Fibroblast of upper back skin (primary cell): ENCODE data around the gene HOXA1.
"Not testable (repeated sequence)": the region's sequence is repeated elsewhere in the genome, so short reads cannot be mapped to it uniquely, and the experiment has no call there.

Experiments used
- DNase-seq: peaks from one replicate; pipeline ENCODE4 v3.0.0-alpha.2; 2013

The HOXA1 gene

DNA sequence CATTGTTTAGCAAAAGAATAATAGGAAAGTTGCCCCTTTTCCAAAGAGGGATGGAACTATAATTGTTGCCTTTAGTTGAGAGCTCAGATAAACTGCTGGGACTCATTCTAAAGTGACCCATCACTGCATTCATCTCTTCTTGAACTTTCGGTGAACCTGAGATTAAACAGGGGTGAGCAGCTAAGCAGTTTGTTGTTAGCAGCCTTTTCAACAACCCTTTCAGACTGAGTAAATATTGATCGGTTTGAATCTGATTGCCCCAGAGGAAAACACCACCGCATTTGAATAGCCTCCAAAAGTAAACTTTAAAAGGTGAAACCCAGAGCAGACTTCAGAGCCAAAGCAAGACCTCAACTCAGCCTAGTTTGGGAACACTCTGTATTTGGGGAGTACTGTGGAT, 4.7 kb downstream of the HOXA1 start:
- no peak for DNase-seq

DNA sequence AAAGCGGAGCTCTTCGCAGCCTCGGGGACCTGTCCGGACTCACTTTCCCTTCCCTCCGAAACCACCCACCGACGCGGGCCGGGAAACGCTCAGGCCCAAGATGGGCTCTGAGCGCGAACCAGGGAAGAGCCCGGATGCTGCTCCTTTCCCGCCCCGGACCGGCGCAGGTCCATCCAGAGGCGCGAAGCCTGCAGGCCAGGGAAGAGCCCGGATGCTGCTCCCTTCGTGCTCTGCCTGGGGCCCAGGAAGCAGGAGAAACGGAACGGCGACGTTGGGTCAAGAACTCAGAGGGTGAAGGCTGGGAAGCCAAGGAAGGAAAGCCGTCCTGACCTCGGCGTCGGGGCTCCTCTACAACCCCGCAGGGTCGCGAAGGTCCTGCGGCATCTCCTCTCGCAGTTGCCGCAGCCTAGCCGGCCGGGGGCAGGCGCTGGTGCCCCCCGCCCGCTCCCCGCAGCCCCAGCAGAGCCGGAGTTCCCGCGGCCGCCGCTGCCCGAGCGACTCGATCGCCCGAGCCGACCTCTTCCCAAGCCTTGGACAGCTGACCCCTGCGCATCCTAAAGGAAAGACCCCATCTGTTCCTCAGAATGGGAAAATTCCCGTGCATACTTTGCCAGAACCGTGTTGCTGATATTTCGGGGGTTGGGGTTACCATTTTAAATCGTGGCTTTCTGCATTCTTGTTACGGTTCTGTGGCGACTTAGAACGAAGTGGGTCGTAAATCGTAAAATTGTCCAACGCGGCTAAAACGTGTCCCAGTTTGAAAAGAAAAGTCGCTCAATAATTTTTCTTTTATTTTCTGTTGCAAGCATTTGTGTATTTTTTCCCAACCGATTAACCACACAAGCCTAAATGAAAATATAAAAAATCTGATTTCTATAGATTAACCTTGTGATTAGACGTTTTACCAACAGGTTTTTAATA, 7.5 kb downstream of the HOXA1 start:
- no peak for DNase-seq

DNA sequence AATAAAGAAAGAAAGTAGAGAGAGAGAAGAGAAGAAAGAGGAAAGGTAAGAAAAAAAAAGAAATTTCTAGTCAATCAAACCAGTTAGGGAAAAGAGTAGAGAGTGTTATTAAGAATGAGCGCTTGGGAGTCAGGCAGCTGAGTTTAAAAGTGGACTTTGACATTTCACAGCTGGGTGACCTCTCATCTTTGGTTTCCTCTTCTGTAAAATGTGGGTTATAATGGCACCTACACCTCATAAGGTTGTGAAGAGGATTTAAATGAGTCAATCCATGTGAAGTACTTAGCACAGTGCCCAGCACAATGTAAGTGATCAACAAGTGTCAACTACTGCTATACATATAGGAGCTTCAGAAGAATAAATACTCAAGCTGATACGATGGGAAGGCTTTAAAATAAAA, 12.2 kb downstream of the HOXA1 start:
- no peak for DNase-seq

GRCh38 chr7:27082171-27082570, 13.6 kb downstream of the HOXA1 start:
- no peak for DNase-seq

DNA sequence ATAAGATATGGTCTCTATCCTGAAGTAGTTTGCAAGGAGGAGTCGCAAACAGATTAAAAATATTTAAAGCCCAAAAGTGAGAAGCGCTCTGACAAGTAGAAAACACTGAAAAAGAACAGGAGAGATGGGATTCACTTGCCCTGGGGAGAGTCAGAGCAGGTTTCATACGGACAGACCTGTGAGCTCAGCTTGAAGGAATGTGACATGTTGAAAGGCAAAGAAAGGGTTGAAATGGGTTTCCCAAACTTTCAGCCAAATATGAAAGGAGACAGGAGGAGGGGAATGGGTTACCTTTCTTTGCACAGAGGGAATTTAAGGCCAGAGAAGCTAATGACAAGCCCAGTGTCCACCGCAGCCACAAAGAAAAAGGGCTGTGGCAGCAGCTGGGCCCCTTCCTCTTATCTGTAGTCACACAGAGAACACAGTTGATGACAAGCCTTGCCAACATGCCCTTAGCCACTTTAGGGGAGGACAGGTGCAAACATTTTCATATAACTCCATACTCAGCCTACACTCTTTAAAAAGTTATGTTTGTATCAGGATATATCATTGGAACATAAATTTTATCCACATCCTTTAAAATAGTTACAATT, 14.9 kb downstream of the HOXA1 start:
- peak; percentile 42 for DNase-seq

DNA sequence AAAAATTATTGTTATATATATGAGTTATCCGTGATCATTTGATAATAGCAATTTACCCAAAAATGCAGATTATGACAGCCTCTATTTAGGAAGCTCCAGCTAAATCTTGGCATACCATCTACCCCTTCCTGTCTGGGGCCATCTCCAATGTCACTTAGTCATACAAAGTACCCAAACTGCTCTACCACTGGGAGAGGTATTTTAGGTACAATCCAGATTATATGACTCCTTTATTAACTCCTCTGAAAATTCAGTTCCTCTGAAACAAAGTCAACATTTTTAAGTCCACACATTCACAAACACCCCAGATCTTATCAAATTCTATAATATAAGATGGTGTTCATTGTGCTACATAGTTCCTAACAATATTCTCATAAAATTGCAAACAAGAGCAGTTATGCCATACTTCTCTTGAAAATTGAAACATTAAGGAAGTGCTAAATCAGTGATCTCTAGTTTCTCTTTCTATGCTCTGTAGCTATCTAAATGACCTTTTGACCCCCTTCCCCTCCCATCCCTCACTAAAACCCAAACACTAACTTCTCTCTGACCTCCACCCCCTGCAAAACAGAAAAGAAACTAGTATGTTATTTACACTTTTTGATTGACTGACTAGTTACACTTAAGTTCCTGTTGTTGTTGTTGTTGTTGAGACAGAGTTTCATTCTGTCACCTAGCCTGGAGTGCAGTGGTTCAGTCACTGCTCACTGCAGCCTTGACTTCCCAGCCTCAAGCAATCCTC, 16.4 kb downstream of the HOXA1 start:
- no peak for DNase-seq

GRCh38 chr7:27078616-27079233, 17.1 kb downstream of the HOXA1 start:
- no peak for DNase-seq

DNA sequence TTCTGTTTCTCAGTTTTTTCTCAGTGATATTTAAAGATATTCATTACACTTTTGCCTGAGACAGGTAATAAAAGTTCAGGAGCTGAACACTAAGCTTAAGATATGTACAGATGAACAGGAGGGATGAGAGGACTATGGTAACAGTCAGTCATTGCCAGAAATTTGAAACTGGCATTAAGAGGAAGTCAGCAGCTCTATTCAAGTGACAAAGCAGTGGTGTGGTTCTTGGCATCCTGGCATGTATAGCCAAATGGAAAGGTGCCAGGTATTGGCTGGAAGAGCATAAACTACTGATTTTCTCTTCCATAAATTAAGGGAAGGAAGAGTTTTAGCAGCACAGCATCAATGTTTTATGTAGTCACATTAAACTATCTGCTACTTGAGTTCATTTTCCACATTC, 22.7 kb downstream of the HOXA1 start:
- DNase-seq: no peak

- no peak for DNase-seq
Observed at GRCh38 chr7:27071622-27072390, 24.0 kb downstream of the HOXA1 start.

DNA sequence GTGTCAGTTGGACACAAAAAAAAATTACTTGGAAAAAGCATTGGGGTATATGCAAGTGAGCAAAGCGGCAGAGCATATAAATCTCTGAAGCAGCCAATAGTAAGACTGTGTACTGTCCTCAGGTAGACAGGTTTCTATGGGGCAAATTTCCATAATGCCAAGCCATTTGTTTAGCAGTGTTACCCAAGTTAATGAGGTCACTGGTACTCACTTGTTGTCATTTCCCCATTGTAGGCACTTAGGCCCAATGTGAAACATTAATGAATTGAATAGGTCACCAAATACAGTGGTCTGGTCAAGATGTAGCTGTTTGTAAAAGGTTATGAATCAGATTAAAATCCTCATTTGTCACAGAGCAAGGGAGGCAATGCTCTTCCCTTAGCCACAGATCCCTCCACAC, 27.5 kb downstream of the HOXA1 start:
- no peak for DNase-seq

DNA sequence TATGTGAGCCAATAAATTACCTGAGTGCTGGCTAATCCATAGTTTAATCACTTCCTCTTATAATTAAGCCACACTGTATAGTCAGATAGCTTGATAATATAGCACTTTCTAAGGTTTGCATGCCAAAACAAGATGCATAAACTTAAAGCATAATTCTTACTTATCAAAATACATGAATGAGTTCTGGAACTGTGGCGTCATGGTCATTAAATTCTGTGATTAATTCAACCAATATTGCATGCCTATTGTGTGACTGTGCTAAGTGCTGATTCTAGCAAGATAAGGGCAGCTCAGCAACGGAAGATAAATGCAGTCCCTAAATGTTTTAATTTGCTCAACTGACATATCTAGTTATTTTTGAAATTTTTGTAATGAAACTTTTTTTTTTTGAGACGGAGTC, 29.7 kb downstream of the HOXA1 start:
- peak; percentile 32 for DNase-seq

GRCh38 chr7:27065709-27066108, 30.1 kb downstream of the HOXA1 start:
- no peak for DNase-seq

DNA sequence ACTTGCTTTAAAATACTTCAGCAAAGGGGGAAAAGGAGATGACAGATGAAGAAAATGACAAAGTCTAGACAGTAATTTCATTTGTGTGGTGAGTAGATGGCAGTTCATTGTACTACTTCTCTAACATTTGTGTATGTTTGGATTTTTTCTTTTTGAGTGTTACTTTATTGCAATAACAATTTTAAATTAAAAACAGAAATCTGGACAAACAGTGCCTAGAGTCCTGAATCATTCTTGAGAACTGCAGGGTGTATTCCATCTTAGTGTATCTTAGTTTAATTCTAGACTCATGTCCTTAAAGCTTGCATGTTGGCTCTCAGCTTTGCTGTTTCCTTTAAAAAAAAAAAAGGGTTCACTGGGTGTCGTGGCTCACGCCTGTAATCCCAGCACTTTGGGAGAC, 31.1 kb downstream of the HOXA1 start:
- DNase-seq: no peak

DNA sequence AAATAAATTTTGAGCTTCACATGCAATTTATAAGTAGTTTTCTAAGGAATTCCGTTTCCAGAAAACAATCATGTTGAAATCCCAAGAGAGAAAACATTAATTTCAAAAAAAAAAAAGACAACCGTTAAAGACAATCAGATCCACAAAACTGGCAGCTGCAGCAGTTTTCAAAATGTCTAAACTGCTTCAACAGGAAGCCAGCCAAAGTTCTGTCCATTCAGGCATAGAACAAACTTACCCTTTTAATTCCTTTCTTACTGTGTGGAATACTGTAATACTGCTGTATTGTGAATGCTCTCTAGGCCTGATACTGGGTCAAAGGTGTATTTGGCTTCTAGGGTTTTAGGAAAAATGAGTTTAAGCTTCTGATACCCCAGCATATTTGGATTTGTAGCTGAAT, 31.6 kb downstream of the HOXA1 start:
- DNase-seq: peak; percentile 31

- no peak for DNase-seq
Observed at GRCh38 chr7:27062946-27063345, 32.9 kb downstream of the HOXA1 start.

DNA sequence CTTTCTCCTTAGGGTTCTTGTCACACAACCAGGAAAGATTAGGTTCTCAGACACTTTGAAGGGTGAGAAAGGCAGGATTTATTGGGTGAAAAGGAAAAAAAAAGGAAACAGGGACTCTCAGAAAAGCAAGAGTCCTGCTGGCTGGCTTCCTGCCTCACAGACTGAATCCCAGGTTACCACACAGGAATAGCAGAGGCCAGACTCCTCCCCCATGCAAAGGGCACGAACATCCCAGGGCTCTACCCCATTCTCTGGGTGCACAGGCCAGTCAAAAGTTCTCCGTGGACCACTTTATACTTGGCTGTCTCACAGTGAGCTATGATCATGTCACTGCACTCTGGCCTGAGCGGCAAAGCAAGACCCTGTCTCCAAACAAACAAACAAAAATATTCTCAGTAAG, 42.6 kb downstream of the HOXA1 start:
- no peak for DNase-seq

DNA sequence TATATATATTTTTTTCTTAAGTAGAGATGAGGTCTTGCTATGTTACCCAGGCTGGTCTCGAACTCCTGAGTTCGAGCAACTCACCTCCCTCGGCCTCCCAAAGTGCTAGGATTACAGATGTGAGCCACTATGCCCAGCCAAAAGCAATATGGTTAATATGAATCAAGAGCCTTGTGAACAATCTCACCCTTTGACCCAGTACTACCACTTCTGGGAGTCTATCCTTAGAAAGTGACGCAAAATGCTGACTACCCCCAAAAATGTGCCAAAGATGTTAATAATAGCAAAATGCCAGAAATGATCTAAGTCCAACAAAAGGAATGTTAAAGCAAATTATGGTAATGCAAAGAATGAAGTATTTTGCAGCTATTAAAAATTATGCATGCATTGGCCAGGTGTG, 44.3 kb downstream of the HOXA1 start:
- no peak for DNase-seq

- DNase-seq: no peak
Observed at GRCh38 chr7:27048438-27048837, 47.4 kb downstream of the HOXA1 start.

DNA sequence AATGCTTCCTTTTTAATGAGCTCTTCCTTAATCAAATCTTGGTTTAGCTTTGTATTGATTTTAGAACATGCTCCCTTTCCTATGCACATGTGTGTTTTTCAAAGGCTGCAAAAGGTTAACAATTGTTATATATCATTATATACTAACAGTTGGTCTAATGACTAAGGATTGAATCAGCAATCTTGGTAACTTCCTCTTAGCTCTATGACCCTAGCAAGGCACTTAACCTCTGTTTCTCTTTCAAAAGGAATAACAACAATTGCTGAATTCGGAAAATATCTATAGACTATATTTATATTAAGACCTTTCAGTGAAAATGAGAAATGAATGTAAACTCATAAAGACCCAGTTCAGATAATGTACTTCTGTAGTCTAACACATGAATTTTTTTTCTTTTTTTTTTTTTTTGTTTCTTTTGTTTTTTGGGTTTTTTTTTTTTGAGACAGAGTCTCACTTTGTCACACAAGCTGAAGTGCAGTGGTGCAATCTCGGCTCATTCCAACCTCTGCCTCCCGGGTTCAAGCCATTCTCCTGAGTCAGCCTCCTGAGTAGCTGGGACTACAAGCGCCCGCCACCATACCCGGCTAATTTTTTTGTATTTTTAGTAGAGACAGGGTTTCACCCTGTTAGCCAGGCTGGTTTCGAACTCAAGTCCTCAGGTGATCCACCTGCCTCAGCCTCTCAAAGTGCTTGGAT, 48.8 kb downstream of the HOXA1 start:
- peak; percentile 36 for DNase-seq

DNA sequence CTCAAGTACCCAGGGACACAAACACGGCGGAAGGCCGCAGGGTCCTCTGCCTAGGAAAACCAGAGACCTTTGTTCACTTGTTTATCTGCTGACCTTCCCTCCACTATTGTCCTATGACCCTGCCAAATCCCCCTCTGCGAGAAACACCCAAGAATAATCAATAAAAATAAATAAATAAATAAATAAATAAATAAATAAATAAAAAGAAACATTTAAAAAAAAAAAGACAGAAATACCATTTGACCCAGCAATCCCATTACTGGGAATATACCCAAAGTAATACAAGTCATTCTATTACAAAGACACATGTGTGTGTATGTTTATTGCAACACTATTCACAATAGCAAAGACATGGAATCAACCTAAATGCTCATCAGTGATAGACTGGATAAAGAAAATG, 49.8 kb downstream of the HOXA1 start:
- DNase-seq: not testable (repeated sequence)

- DNase-seq: not testable (repeated sequence)
Observed at GRCh38 chr7:27045066-27045465, 50.7 kb downstream of the HOXA1 start.
